Astrocyte of the spinal cord (primary cell): ENCODE data around the gene PFKFB3.

Source experiments
- DNase-seq: peaks from one replicate; pipeline ENCODE4 v3.0.0; 2011; ENCODE audit warnings: low read depth, low spot score
- H3K4me3 ChIP-seq: 2 replicates; pipeline ENCODE4 v1.5.1; 2011; ENCODE audit warnings: low read depth, mild to moderate bottlenecking, low read length, moderate library complexity
- CTCF ChIP-seq: IDR thresholded peaks from 2 replicates; pipeline ENCODE4 v1.5.1; 2012; ENCODE audit warnings: low read depth, mild to moderate bottlenecking, low read length, inconsistent platforms
- in situ Hi-C: cut with HindIII; loops from 2 replicates; pipeline ENCODE4 v1.10.0; 2017; ENCODE audit warnings: low sequenced_read_pairs

PFKFB3 gene

GRCh38 chr10:6178581-6178980 lies 24.2 kb upstream of the PFKFB3 start:
- in situ Hi-C loops = no loop called here
- no peak for TF ChIP-seq CTCF
- H3K4me3 ChIP-seq = no peak overlapping the region
- DNase-seq = no peak

- no peak for DNase-seq
- TF ChIP-seq CTCF = no peak
- in situ Hi-C loops = no loop called here
- no peak overlapping the region for H3K4me3 ChIP-seq
Observed at GRCh38 chr10:6179078-6179477, 23.7 kb upstream of the PFKFB3 start.

- no peak for TF ChIP-seq CTCF
- no peak for DNase-seq
- H3K4me3 ChIP-seq = no peak overlapping the region
- in situ Hi-C loops = no loop called here
Observed at GRCh38 chr10:6180480-6181110, 22.1 kb upstream of the PFKFB3 start.

GRCh38 chr10:6181249-6181648 lies 21.5 kb upstream of the PFKFB3 start:
- no peak for DNase-seq
- in situ Hi-C loops = no loop called here
- no peak for TF ChIP-seq CTCF
- no peak overlapping the region for H3K4me3 ChIP-seq

- in situ Hi-C loops = no loop called here
- DNase-seq = no peak
- H3K4me3 ChIP-seq = no peak overlapping the region
- no peak for TF ChIP-seq CTCF
Observed at GRCh38 chr10:6182454-6183098, 20.2 kb upstream of the PFKFB3 start.

GRCh38 chr10:6185039-6185716 lies 17.6 kb upstream of the PFKFB3 start:
- no peak for DNase-seq

More at GRCh38 chr10:6185039-6185716, 17.6 kb upstream of the PFKFB3 start:
- TF ChIP-seq CTCF = no peak
- no peak overlapping the region for H3K4me3 ChIP-seq
- in situ Hi-C loops = no loop called here
